GM18520 (cell line): ENCODE data around the gene FZD4.
"Not testable (repeated sequence)": the region's sequence is repeated elsewhere in the genome, so short reads cannot be mapped to it uniquely, and the experiment has no call there.

ENCODE experiments used
- ATAC-seq: cut with Tn5 transposase; IDR thresholded peaks from one replicate; pipeline ENCODE4 v1.9.1; 2021; ENCODE audit not compliant: unreplicated experiment

Gene FZD4

GRCh38 chr11:86915850-86916249 lies 39.3 kb downstream of the FZD4 start:
- not testable (repeated sequence) for ATAC-seq

GRCh38 chr11:86914865-86915519 lies 40.2 kb downstream of the FZD4 start:
- no peak for ATAC-seq

GRCh38 chr11:86912238-86912637 lies 43.0 kb downstream of the FZD4 start:
- no peak for ATAC-seq

- ATAC-seq = no peak
These were observed 44.6 kb downstream of the FZD4 start for GRCh38 chr11:86910592-86910991.

- ATAC-seq = no peak
These were observed 49.0 kb downstream of the FZD4 start for GRCh38 chr11:86906198-86906597.

- no peak for ATAC-seq
These were observed 49.9 kb downstream of the FZD4 start for GRCh38 chr11:86905252-86905651.

- no peak for ATAC-seq
These were observed 51.2 kb downstream of the FZD4 start for GRCh38 chr11:86904001-86904400.

- ATAC-seq = no peak
These were observed 52.9 kb downstream of the FZD4 start for GRCh38 chr11:86902345-86902744.

GRCh38 chr11:86901599-86901998 lies 53.6 kb downstream of the FZD4 start:
- ATAC-seq = no peak

- no peak for ATAC-seq
These were observed 55.0 kb downstream of the FZD4 start for GRCh38 chr11:86900162-86900561.

GRCh38 chr11:86898689-86899088 lies 56.5 kb downstream of the FZD4 start:
- ATAC-seq = no peak

- ATAC-seq = no peak
These were observed 58.8 kb downstream of the FZD4 start for GRCh38 chr11:86896441-86896841.
